Measurements from ENCODE around the gene TBX19.

GRCh38 chr1:168301664-168302320 lies 21.1 kb downstream of the TBX19 start:
- TF ChIP-seq POLR2A (IDR thresholded peaks at IDR 0.05), result no peak
- TF ChIP-seq CTCF (IDR thresholded peaks at IDR 0.05), result no peak
- no peak for TF ChIP-seq EP300 (IDR thresholded peaks at IDR 0.05)
